ENCODE data around the gene GDPD1.
"Not testable (repeated sequence)": the region's sequence is repeated elsewhere in the genome, so short reads cannot be mapped to it uniquely, and the experiment has no call there.

Gene GDPD1

GRCh38 chr17:59220328-59221158 is at the start of gene GDPD1:
Gene GDPD1 (plus strand): TSS chr17:59220511. CDS start chr17:59220610, 99 bp downstream.
- peak; percentile 94 to 97 for DNase-seq (ENCODE audit: low read depth in 1 of 2, low spot score in 1 of 2)

DNA sequence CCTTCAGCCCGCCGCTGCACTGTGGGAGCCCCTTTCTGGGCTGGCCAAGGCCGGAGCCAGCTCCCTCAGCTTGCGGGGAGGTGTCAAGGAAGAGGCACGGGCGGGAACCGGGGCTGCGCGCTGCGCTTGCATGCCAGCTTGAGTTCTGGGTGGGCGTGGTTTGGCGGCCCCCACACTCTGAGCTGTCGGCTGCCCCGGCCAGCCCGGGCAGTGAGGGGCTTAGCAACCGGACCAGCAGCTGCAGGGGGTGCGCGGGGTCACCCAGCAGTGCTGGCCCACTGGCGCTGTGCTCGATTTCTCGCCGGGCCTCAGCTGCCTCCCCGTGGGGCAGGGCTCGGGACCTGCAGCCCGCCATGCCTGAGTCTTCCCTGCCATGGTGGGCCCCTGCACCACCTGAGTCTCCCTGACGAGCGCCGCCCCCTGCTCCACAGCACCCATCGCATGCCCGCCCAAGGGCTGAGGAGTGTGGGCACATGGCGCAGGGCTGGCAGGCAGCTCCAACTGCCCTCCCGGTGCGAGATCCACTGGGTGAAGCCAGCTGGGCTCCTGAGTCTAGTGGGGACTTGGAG is 47.8 kb upstream of the GDPD1 start:
- DNase-seq (ENCODE audit: low read depth in 1 of 2, low spot score in 1 of 2): no peak

DNA sequence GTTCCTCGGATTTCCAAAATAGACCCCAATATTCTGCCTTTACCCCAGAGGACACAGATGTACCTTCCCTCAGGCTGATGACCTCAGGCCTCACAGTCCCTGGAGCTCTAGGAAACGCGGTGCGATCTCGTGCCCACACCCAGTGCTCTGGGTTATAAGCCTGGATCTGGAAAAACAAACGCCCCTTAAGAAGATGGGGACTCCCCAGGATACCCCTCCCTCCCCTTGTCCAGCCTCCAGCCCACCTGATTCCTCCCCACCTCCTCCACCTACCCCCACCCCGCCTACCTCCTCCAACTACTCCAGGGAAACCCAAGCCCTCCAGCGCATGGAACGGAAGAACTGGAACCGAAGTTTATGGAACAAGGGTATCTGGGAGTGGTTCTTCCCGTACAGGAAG is 45.6 kb upstream of the GDPD1 start:
- DNase-seq (ENCODE audit: low read depth in 1 of 2, low spot score in 1 of 2): no peak

DNA sequence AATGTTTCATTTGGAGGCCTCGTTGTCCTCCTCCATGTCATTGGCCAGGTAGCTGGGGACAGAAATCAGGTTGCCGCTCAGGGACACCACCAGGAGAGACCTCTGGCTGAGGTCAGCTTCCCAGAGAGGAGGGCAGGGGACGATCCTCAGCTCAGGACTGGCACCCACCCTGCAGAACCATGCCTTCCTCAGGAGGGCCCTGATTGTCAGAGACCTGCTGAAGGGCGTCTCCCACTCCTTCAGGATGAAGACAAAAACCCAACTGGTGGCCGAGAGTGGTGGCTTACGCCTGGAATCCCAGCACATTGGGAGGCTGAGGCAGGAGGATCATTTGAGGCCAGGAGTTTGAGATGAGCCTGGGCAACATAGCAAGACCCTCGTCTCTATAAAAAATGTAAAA is 45.2 kb upstream of the GDPD1 start:
- no peak for DNase-seq (ENCODE audit: low read depth in 1 of 2, low spot score in 1 of 2)

DNA sequence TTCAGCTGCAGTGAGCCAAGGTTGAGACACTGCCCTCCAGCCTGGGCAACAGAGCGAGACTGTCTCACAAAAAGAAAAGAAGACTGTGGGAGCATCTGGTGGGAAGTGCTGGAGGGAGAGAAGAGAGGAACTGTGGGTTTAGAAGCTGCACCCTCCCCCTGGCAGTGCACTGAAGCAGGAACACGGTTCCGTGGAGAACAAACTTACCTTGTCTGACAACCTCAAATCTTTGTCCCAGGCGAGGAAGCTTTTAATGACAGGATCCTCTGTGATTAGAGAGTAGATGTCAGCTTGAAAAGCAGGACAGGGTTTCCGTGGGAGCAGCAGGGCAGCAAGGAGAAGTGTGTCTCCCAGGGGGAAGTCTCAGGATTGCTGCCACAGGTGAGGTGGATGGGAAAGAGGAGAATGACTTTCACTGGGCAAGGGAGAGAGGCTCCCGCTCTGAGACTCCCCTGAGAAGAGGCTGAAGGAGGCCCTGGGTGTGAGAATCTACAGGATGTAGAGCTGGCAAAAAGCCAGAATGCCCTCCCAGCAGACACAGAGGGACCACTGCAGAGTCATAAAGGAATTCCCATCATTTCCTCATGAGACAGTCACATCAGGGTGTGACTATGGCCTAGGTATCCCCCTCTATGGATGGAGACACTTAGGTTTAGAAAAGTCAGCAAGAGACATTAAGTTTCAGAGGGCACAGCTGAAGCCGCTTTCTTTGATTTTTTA is 41.9 kb upstream of the GDPD1 start:
- DNase-seq (ENCODE audit: low read depth in 1 of 2, low spot score in 1 of 2): no peak

DNA sequence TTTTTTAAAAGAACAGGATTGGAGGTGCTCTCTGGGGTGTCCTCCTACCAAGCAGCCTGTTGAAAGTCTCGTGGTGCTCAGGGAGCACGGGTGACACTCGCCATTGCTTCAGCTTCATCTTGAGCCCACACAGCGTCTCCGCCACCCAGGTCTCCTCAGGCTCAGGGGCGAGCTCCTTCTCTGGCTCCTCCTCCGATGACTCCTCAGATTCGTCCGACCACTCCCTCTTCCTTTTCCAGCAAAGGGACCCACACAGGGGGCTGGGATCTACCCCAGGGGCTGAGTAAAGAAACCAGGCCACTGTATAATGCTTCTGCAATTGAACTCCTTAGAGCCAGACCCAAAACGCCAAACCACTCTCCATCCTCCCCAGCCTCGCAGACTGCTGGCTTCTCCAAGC is 40.7 kb upstream of the GDPD1 start:
- not testable (repeated sequence) for DNase-seq (ENCODE audit: low read depth in 1 of 2, low spot score in 1 of 2)

DNA sequence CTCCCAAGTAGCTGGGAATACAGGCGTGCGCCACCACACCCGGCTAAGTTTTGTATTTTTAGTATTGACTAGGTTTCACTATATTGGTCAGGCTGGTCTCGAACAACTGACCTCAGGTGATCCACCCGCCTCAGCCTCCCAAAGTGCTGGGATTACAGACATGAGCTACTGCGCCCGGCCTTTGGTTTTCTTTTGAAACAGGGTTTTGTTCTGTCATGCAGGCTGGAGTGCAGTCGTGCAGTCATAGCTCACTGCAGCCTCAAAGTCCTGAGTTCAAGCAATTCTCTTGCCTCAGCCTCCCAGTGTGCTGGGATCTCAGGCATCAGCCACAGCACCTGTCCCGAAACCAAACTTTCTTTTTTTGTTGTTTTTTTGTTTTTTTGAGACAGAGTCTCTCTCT is 39.7 kb upstream of the GDPD1 start:
- no peak for DNase-seq (ENCODE audit: low read depth in 1 of 2, low spot score in 1 of 2)

DNA sequence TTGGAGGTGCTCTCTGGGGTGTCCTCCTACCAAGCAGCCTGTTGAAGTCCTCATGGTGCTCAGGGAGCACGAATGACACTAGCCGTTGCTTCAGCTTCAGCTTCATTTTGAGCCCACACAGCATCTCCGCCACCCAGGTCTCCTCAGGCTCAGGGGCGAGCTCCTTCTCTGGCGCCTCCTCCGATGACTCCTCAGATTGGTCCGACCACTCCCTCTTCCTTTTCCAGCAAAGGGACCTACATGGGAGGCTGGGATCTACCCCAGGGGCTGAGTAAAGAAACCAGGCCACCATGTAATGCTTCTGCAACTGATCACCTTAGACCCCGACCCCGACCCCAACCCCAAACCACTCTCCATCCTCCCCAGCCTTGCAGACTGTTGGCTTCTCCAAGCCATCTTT is 38.8 kb upstream of the GDPD1 start:
- no peak for DNase-seq (ENCODE audit: low read depth in 1 of 2, low spot score in 1 of 2)

DNA sequence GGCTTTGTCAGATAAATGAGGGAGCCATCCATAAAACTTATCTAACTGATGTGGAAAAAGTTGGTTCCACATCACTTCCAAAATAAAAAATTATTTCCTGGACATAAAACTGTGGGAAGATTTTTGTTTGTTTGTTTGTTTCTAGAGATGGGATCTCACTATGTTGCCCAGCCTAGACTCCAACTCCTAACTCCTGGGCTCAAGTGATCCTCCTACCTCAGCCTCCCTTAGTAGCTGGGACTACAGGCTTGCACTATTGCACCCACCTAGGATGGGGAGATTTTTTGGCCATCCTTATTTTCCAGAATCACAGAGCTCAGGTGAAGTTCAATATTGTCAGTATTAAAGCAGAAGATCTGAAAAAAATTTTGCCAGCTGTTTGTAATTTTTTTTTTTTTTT is 34.3 kb upstream of the GDPD1 start:
- DNase-seq (ENCODE audit: low read depth in 1 of 2, low spot score in 1 of 2): no peak

DNA sequence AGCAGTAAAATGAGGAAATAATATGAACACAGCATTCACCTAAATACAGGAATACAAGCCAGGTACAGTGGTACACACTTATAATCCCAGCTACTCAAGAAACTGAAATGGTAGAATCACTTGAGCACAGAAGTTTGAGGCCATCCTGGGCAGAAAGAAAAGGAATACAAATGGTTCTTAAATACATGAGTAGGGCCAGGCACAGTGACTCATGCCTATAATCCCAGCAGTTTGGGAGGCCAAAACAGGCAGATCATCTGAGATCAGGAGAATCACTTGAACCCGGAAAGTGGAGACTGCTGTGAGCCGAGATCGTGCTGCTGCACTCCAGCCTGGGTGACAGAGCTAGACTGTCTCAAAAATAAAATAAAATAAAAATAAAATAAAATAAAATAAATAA is 33.5 kb upstream of the GDPD1 start:
- no peak for DNase-seq (ENCODE audit: low read depth in 1 of 2, low spot score in 1 of 2)

DNA sequence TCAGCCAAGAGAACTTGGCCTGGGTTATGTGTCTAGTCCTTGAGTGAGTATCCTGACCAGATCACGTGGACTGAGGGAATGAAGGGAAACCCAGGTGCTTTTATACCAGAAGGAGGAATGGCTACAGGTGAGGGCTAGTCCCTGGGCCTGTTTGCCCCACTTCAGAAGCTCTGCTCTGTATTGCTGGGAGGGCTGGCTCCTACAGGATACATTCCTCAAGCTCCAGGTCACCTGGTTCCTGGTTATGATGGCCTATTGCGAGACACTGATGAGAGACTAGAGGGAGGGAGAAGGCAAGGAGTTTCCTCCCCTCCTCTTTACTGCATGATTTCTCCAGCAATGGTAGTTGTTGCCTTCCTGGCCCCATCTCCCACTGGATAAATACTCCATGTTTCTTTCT is 29.5 kb upstream of the GDPD1 start:
- no peak for DNase-seq (ENCODE audit: low read depth in 1 of 2, low spot score in 1 of 2)

DNA sequence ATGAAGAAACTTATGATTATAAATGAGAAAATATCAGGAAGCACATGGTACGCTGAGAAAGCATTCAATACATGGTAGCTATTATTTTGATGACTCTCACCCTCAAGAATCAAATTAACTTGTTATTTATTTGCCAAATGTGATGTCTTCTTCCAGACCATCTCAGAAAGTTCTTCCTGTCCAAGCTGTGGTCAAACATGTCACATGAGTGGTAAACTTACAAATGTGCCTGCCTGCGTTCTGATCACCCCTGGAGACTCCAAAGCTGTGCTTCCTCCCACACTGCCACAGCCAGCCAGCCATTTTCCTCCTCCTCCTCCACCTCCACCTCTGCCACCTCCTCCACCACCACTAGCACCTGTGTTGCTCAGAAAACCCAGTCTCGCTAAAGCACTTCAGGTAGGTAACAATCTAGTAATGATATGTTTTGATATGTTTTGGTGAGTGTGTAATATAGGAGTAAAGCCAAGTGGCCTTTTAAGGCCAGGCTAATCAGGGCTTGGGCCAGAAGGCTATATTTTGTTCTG is 26.9 kb upstream of the GDPD1 start:
- no peak for DNase-seq (ENCODE audit: low read depth in 1 of 2, low spot score in 1 of 2)

GRCh38 chr17:59199398-59199797 is 20.9 kb upstream of the GDPD1 start:
- no peak for DNase-seq (ENCODE audit: low read depth in 1 of 2, low spot score in 1 of 2)

- DNase-seq (ENCODE audit: low read depth in 1 of 2, low spot score in 1 of 2): no peak
These were observed 18.0 kb upstream of the GDPD1 start for GRCh38 chr17:59202320-59202719.

GRCh38 chr17:59219370-59219769 is 941 bp upstream of the GDPD1 start:
- DNase-seq (ENCODE audit: low read depth in 1 of 2, low spot score in 1 of 2): no peak

DNA sequence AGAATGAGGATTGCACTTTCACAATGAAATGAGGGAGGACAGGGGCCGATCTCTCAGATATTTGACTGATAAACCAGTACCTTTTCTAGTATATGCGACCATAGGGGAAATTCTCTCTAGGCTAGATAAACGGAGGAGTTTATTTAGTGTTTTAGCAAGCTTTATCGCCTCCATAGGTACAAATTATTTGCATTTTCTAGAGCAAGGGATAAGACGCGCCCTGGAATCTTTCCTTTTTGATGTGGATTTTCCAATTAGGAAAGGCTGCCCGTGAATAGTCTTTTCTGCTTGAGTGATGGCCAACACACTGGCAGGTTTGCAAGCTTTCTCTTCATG is 351 bp upstream of the GDPD1 start:
- no peak for DNase-seq (ENCODE audit: low read depth in 1 of 2, low spot score in 1 of 2)

DNA sequence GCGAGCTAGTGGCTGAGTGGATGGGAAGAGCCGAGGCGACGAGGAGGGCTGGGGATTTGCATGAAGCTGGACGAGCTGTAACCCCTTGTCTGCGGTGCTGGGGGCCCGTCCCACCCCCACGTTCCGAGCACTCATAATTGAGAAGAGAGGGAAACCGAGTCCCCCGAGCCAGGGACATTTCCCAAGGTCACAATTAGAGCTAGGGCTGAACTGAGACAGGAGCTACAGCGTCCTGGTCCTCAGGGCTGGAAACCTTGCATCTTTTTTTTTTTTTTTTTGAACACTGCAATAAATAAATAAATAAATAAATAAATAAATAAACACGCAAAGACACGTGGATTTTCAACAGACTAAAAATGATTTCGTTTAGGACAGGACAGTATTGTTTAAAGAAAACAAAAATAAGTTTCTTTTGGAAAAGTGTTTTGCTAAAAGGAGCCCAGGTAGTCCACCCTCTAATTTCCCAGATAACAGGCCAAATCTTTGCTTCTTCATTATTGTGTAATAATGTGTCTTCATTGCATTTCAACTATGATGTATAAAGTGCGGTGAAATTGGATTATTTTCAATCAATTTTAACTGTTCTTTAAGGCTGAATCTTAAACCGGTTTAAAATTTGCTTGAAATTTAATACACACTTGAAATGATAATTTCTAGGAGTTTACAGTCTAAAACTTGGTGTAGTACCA is 992 bp downstream of the GDPD1 start:
- DNase-seq (ENCODE audit: low read depth in 1 of 2, low spot score in 1 of 2): no peak

DNA sequence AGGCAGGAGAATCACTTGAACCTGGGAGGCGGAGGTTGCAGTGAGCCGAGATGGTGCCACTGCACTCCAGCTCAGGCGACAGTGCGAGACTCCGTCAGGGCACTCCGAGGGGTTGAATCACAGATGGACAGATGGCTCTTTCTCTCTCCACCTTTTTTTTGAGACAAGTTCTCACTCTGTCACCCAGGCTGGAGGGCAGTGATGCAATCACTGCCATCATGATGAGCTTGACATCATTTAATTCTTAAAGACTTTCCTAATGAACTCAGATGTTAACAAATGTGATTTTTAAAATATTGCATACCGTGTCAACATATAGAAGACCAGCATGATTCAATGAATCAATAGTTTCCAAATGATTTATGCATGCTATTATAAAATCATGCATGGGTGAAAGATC is 3.5 kb downstream of the GDPD1 start:
- DNase-seq (ENCODE audit: low read depth in 1 of 2, low spot score in 1 of 2): no peak

GRCh38 chr17:59228588-59228987 is 8.3 kb downstream of the GDPD1 start:
- not testable (repeated sequence) for DNase-seq (ENCODE audit: low read depth in 1 of 2, low spot score in 1 of 2)

DNA sequence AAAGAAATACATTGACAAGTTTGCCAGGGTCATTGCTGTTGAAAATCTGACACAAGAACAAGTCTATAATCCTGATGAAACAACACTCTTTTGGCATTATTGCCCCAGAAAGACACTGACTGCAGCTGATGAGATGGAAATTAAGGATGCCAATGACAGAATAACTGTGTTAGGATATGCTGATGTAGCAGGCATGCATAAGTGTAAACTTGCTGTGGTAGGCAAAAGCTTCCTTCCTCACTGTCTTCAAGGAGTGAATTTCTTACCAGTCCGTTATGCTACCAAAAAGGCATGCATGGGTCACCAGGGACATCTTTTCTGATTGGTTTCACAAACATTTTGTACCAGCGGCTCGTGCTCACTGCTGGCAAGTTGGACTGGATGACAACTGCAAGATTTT is 10.5 kb downstream of the GDPD1 start:
- no peak for DNase-seq (ENCODE audit: low read depth in 1 of 2, low spot score in 1 of 2)

DNA sequence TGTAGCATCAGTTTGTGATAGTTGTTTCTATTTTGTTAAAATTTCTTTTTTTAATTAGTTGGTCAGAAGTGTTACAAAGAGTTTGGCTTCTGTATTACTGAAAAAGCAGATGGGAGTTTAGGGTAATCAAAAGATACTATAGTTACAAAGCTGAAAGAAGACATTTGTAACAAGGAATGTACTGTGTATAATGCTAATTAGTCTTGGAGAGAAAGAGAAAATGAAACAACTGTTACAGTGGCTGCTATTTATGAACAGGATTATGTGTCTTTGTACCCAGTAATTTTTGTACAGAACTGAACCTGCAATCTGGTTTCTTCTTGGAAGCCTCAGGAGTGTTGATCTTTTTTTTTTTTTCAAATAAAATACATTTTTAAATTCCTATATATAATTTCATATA is 14.3 kb downstream of the GDPD1 start:
- no peak for DNase-seq (ENCODE audit: low read depth in 1 of 2, low spot score in 1 of 2)

DNA sequence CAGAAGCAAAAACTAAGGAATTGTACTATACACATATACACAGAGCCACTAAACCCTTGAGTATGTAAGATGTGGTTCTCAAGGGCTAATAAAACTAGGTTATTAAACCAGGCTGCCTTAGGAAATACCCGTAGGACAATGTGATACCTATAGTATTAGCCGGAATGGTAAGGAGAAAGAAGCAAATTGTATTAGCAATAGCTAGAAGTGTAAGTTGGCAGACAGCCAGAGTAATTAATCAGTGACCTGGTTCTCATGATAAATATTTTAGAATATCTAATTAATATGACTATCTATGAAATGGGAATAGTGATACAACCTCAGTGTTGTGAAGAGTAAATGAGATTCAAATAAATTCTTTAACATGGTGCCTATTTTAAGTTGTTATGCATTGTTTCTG is 18.6 kb downstream of the GDPD1 start:
- DNase-seq (ENCODE audit: low read depth in 1 of 2, low spot score in 1 of 2): no peak
